NCI-H146 (cell line): ENCODE results near the gene FUT6.
"Not testable (repeated sequence)": the region's sequence is repeated elsewhere in the genome, so short reads cannot be mapped to it uniquely, and the experiment has no call there.

Experiments
- DNase-seq: peaks from one replicate; lab custom pipeline; 2025; lab: John Stamatoyannopoulos, UW

The FUT6 gene, protein sequence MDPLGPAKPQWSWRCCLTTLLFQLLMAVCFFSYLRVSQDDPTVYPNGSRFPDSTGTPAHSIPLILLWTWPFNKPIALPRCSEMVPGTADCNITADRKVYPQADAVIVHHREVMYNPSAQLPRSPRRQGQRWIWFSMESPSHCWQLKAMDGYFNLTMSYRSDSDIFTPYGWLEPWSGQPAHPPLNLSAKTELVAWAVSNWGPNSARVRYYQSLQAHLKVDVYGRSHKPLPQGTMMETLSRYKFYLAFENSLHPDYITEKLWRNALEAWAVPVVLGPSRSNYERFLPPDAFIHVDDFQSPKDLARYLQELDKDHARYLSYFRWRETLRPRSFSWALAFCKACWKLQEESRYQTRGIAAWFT

DNA sequence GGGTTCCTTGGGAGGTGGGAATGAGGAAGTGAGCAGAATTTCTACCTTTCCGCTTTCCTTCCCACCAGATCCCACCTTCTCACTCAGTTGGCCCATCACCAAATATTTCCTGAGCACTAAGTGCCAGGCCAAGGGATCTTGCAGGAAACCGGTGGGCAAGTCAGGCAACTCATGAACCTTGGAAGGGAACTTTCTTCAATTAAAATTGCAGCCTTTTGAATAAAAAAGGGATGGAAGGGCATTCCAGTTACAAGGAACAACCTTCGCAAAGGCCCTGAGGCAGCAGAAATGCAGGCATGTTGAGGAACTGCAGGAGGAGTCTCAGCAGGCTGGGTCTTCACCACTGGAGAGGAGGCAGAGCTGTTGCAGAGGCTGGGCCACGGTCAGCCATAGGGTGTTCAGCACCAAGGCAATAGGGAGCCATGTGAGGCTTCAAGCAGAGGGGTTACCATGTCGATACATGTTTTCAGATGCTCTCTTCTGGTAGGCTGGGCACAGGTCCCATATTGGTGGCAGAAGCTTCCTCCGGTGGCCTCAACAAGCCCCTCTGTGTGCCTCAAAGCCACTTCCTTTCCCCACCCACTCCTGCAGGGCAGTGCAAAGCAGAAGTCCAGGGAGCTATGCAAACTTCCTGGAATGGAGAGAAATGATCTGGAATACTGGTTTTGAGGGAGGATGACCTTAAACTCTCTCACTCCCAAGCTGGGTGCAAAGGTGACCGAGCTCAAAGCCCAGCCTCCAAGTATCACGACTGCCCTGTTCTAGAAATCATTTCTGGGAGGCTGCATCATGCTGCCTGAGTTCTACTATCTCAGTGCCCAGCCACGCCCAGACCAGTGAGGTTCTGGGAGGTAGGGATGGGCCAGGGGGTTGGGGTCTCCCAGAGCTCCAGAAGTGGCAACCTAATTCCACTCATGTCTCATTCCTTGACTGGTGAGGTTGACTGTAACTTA lies at the start of gene FUT6:
Gene FUT6, minus strand, starts transcription at position 638 of the 953 bp plus-strand sequence. CDS start 7,135 bp downstream, outside the sequence.
- no peak for DNase-seq

DNA sequence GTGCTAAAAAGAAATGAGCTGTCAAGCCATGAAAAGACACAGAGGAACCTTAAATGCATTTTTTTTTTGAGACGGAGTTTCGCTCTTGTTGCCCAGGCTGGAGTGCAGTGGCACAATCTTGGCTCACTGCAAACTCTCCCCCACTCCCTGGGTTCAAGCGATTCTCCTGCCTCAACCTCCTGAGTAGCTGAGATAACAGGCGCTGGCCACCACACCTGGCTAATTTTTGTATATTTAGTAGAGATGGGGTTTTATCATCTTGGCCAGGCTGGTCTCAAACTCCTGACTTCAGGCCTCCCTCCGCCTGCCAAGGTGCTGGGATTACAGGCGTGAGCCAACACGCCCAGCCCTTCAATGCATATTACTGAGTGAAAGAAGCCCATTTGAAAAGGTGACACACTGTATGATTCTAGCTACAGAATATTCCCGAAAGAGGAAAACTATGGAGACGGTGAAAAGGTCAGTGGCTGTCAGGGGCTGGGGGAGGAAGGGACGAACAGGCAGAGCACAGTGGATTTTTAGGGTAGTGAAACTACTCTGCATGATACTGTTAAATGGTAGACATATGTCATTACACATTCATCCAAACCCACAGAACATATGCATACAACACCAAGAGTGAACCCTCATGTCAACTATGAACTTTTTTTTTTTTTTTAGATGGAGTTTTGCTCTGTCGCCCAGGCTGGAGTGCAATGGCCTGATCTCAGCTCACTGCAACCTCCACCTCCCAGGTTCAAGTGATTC lies 44.7 kb upstream of the FUT6 start:
- not testable (repeated sequence) for DNase-seq

DNA sequence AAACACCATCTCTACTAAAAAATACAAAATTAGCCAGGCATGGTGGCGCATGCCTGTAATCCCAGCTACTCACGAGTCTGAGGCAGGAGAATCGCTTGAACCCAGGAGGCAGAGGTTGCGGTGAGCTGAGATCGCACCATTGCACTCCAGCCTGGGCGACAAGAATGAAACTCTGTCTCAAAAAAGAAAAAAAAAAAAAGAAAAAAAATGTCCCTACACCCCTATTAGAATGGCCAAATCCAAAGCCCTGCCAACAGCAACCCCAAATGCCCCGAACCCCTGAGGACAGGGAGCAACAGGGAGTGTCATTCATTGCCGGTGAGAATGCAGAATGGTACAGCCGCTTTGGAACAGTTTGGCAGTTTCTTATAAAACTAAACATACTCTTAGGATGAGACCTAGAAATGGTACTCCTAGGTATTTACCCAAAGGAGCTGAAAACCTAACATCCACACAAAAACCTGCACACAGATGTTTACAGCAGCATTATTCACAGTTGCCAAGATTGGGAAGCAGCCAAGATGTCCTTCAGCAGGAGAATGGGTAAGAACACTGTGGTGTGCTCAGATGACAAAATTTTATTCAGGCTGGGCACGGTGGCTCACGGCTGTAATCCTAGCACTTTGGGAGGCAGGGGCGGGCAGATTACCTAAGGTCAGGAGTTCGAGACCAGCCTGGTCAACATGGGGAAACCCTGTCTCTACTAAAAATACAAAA lies 43.8 kb upstream of the FUT6 start:
- not testable (repeated sequence) for DNase-seq

DNA sequence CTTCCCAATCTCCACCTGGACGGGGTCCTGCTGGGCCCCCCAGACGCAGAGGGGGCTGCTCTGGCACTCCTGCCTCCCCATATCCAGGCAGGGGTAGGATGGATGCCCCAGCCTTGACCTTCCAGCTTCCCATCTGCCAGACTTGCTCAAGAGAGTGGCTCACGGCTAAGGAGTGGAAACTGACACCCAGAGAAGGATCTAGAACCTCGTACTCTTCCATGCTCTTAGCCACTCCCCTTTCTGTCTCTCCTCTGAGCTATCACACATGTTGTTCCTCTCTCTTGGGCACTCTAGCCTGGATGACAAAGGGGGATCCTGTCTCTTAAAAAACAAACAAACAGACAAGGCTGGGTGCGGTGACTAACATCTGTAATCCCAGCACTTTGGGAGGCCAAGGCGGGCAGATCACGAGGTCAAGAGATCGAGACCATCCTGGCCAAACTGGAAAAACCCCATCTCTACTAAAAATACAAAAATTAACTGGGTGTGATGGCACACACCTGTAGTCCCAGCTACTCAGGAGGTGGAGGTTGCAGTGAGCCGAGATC lies 43.0 kb upstream of the FUT6 start:
- no peak for DNase-seq

DNA sequence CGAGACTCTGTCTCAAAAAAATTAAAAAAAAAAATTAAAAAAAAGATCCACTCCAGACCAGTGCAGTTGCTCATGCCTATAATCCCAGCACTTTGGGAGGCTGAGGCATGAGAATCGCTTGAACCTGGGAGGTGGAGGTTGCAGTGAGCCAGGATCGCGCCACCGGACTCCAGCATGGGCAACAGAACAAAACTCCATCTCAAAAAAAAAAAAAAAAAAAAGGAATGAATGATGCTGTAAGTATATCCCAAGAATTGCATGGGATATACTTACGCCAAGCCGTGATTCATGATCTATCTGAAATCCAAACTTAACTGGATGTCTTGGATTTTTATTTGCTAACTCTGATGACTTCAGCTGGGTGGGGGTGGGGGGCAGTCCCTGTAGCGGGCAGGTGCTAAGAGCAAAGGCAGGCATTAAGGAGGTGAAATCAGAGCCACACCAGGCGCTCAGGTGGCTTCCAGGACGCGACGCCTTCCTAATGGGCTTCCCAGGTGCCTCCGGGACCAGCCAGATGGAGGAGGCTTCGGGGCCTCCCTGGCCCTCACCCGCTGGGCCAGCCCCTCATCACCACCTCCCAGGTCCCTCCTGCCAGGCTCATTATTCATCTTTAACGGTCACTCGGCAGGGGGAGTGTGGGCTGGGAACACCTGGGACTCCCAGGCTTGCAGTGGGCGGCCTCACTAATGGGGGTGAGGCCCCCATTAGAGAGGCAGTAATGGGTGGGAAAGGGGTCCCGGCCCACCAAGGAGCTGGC lies 42.2 kb upstream of the FUT6 start:
- DNase-seq, result peak; percentile 87

DNA sequence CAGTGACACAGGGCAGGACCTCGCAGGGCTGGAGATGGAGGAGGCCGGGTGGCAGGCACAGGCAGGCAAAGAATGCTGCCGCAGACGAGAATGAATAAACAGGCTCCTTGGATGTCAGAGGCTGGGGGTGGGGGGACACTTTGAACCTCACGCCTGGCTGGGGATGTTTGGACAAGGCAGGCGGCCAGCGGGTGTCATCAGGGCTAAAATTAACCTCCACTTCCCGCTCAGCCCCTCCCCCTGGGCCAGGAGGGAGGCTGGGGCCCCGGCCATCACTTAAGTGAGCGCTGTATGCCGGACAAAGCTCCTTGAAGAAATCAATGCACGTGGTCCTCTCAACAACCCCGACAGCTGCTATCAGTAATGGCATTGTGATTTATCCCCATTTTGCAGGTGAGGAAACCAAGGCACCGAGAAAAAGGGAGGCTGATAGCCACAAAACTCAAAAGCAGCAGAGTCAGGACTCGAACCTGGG lies 41.1 kb upstream of the FUT6 start:
- DNase-seq, result peak; percentile 78

DNA sequence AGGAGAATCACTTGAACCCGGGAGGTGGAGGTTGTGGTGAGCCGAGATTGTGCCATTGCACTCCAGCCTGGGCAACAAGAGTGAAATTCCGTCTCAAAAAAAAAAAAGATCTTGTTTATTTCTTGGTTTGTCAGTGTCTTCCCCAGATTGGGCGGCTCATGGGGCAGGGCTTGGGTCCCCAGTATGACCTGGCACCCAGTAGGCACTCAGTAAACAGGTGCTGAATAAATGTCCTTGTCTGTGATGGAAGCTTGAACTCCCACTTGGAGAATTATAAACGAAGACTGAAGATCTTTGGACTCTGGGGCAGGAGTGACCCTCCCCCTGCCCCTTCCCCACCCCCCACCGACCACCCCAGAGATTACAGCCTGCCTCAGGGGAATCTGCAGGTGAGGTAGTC lies 40.7 kb upstream of the FUT6 start:
- no peak for DNase-seq

DNA sequence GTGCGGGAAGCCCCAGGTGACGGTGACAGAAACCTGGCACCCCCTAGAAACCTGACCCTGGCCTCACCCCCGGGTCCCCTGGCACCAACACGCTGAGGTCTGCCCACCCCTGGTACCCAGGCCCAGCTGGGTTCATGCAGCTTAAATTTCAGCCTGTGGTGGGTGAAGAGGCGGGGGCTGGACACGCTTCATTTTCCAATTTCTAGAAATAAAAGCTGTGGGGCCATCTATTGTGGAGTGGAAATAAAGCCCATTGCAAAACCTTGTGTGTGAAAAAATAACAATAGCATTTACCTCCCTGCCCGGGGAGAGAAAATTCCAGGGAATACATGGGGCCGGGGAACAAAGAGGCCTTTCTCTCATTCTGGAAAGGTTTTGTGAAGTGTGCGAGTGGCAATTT lies 38.4 kb upstream of the FUT6 start:
- DNase-seq, result no peak

DNA sequence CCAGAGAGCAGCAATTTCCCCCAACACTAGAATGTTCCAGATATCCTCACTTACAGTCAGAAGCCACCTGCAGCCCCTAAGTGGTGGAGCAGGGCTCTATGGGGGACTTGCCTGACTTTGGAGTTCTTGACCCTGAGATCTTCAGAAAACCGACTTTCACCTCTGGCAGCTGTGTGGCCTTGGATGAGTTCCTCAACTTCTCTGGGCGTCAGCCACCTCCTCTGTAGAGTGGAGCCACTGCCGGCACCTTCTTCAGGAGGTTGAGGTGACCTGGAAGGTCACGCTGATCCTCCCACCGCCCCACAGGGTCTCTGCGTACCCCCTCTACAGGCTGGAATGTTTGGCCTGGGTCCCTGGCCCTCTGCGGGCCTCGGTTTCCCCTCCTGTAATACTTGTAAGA lies 37.9 kb upstream of the FUT6 start:
- DNase-seq, result no peak

DNA sequence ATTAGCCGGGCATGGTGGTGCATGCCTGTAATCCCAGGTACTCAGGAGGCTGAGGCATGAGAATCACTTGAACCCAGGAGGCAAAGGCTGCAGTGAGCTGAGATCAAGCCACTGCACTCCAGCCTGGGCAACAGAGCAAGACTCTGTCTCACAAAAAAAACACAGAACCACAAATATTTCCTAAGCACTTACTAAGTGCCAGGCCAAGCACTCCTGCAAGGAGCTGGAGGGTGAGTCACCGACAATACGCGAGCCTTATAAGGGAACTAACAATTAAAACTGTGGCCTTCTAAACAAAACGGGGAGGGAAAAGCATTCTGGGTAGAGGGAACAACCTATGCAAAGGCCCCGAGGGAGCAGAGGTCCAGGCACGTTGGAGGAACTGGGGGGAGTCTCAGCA lies 35.0 kb upstream of the FUT6 start:
- DNase-seq, result not testable (repeated sequence)

DNA sequence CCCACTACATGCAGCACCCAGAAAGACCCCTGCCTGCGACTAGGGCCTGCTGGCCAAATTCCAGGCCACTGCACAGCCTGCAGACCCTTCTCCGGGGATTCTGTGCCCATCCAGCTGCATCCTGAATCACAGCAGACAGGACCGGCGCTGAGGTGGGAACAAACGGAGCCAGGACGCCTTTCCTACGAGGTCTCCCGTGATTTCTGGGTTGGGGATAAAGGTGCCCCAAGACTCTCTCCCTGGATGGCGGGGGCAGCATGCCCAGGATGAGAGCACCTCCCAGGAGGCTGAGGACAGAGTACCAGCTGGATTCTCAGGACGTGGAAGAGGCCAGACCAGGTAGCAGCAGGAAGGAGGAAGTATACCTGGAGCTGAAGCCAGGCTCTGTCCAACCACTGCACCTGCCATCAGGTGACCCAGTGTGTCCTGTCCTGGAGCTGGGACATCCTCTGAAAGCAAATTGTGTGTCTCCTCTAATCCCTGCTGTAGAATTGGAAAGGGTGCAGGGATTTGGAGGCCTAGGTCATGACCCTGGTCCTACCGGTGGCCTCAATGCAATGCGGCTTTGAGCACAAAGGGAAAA lies 34.2 kb upstream of the FUT6 start:
- no peak for DNase-seq

DNA sequence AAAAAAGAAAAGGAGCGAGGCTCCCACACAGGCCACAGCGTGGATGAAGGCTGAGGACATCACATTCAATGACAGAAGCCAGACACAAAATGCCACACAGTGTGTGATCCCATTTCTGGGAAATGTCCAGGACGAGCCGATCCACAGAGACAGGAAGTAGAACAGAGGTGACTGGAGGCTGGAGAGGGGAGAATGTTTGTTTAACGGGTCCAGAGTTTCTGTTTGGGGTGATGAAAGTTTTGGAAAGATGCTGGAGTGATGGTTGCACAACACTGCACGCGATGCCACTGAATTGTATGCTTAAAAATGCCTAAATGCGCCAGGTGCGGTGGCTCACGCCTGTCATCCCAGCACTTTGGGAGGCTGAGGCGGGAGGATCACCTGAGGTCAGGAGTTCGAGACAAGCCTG lies 31.5 kb upstream of the FUT6 start:
- no peak for DNase-seq

DNA sequence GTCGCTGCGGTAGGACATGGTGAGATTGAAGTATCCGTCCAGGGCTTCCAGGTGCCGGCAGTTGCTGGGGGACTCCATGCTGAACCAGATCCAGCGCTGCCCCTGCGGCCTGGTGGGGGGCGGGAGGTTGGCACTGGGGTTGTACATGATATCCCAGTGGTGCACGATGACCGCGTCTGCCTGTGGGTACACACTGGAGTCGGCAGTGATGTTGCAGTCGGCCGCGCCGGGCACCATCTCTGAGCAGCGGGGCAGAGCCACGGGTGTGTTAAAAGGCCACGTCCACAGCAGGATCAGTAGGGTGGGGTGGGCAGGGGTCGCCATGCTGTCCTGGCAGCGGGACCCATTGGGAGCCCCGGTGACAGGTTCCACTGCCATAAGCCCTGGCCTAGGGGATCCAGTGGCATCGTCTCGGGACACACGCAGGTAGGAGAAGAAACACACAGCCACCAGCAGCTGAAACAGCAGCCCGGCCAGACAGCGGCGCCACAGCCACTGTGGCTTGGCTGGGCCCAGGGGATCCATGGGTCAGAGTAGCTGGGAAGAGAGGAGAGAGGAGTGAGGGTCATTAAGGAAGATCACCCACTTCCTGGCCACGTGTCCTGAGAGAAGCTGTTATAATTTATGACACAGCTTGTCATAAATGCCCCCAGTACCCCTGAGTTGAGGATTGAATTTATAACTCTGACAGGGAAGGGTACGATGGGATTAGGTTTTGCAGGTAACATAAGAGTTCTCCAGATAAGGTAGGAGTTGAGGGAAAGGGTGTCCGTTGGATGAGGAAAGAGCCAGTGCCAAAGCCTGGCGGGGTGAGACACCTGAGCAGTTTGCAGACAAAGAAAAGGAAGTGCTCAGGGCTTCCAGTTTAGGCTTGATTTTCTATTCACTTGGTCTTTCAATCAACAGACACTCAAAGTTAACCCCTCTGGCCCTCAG lies 28.0 kb upstream of the FUT6 start:
- no peak for DNase-seq

DNA sequence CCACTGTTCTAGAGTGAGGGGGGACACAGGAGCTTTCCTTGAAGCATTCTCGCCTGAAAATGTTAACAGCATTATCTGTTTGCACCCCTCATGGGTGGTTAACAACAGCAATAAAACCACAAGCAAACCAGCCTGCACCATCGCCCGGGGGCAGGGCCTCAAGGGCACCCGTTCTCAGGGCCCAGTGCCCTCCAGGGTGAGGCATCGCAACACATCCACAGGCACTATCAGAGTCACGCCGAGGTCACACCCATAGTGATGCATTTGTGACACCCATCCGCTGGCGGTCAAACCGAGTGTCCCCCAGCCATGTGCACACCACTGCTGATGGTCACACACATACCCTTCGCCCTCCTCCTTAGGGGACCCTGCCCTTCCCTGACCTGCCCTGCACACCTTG lies 26.3 kb upstream of the FUT6 start:
- no peak for DNase-seq

DNA sequence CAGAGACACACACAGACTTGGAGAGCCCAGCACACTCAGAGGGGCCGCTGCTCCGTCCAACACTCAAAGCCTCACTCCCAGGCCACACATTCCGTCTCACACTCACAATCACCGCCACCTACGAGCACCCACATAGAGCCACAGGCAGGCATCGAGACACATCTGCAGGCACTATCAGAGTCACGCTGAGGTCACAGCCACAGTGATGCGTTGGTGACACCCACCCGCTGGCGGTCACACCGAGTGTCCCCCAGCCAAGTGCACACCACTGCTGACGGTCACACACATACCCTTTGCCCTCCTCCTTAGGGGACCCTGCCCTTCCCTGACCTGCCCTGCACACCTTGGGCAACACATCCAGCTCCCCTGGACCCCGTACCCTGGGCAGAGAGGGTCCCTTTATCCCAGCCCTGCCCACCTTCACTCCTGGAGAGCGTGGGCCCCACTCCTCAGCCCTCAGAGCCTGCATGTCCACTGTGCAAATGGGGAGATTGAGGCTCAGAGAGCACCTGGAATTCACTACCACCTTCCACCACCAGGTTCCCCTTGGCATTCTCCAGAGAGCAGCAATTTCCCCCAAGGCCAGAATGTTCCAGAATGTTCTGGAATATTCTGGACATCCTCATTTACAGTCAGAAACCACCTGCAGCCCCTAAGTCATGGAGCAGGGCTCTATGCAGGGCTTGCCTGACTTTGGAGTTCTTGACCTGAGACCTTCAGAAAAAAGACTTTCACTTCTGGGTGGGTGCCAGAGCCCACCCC lies 25.4 kb upstream of the FUT6 start:
- no peak for DNase-seq

DNA sequence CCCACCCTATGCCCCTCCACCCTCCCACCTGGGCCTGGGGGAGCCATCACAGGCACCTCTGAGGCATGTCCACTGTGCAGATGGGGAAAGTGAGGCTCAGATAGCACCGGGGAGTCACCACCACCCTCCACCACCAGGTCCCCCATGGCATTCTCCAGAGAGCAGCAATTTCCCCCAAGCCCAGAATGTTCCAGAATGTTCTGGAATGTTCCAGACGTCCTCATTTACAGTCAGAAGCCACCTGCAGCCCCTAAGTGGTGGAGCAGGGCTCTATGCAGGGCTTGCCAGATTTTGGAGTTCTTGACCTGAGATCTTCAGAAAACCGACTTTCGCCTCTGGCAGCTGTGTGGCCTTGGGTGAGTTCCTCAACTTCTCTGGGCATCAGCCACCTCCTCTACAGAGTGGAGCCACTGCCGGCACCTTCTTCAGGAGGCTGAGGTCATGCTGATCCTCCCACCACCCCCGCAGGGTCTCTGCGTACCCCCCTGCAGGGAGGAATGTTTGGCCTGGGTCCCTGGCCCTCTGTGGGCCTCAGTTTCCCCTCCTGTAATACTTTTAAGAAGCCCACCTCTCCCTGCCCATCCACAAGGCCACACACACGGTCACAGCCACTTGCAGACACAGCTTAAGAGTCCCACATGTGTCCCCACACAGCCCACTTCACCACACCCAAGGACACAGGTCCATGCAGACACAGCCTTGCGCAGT lies 24.7 kb upstream of the FUT6 start:
- no peak for DNase-seq

DNA sequence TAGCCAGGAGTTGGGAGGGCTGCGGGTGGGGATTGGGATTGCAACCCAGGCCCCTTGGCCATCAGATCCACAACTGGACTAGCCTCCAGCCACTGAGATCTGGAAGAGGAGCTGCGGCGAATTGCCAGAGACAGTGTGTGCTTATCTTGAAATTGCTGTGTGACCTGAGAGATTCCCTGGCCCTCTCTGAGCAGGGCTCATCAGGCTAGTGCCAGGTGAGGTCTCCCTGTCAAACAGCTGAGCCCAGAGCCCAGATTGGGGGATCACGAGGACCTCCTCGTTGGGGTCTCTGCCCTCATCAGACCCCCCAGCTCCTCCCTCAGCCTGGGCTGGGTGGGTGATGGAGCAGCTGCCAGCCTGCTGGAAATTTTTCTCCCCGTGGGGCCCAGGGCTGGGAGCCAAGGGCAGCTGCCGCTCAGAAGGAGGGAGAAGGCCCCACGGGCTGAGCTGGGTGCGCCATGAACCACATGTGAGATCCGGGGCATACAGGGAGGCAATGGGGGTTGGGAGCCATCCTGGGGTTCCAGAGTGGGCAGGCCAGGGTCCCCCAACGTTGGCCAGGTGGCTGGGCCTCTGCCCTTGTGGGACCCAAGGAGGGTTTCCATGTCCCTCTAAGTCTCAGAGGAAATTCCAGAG lies 23.6 kb upstream of the FUT6 start:
- DNase-seq, result no peak
